ENCODE results near the gene SLC25A10. TPM values are rescaled to one million over a fixed set of nuclear protein-coding genes. Genes with fewer than 3 reads are reported as not detected.

Gene SLC25A10
- total and polyA plus RNA-seq, 10 of the 15 experiments (the other 5 are each of a cell fraction or from before 2014, with no cell fraction given), result 0.11 to 72.7 (median 22.3) TPM

DNA sequence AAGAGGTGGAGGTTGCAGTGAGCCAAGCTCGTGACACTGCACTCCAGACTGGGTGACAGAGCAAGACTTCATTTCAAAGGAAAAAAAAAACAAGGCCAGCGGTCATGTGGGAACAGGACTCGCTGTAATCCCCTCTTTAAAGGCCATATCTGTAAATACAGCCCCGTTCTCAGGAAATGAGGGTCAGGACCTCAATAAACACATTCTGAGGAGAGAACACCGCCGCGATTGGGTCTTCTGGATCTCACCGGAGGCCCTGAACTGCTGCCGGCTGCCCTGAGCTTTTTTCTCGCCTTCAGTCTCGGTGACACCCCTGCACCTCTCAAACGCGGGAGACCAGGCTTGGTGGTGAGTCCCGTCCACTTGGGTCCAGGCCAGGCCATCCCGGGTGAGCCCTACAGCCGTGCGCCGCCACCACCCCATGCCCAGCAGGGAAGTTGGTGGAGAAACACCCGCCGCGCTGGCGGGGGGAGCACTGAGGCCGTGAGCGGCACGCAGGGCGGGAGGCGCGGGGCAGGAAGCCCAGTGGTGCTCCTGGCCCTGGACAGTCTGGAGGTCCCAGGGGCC lies 28.4 kb downstream of the SLC25A10 start:
- ChIA-PET POLR2A (no interaction called here), SMC1A (ENCODE audit: uncharacterized antibody, unreplicated experiment) (no interaction called here), RAD21 (ENCODE audit: unreplicated experiment) (no interaction called here), CTCF (no interaction called here)
- 30% methylated on average over 28 of the region's 28 CpGs for WGBS (ENCODE audit: insufficient coverage, insufficient replicate concordance, low lambda C conversion rate, missing lambda C conversion rate)
- BruUV-seq (replicated peaks), result no TSS peak
- intact Hi-C loops (cut with micrococcal nuclease; ENCODE audit: unreplicated experiment) (no loop called here), in situ Hi-C loops (cut with MboI) (no loop called here)
- H3K9ac ChIP-seq (ENCODE audit: control insufficient read depth, insufficient read depth, low read length), result no peak overlapping the region
- no peak overlapping the region for H3K4me2 ChIP-seq (ENCODE audit: control insufficient read depth, insufficient read depth)
- no peaks in the 10 kb centered on the region; a peak in 1 of 4 replicates for H3K27me3 ChIP-seq (replicated peaks in 1 of 2; ENCODE audit: control insufficient read depth in 2 of 2, insufficient read depth in 2 of 2, low read length in 1 of 2)
- ATAC-seq, result peak; percentile 15; the same call in 1 of the 3 replicates
- no peak for FAIRE-seq
- no peak for DNase-seq (ENCODE audit: low read depth, low spot score)
- H3K4me3 ChIP-seq, result no peak overlapping the region
- no peak overlapping the region for H3K27ac ChIP-seq (ENCODE audit: control insufficient read depth, insufficient read depth)
- no peaks in the 10 kb centered on the region for H3K9me3 ChIP-seq (replicated peaks; ENCODE audit: control insufficient read depth, insufficient read depth, low read length)
- H4K20me1 ChIP-seq (ENCODE audit: control insufficient read depth, insufficient read depth), result no peaks in the 10 kb centered on the region
- H3K4me1 ChIP-seq (ENCODE audit: control insufficient read depth, insufficient read depth, low read length), result peaks cover under 1% of the 10 kb centered on the region; the same call in 1 of the 2 replicates
- H3K36me3 ChIP-seq (ENCODE audit: control insufficient read depth in 2 of 2, insufficient read depth in 2 of 2, low read length in 1 of 2), result no peaks in the 10 kb centered on the region
- H3K79me2 ChIP-seq (ENCODE audit: control insufficient read depth, insufficient read depth, low read length), result no peaks in the 10 kb centered on the region
- no peak overlapping the region for H2AFZ ChIP-seq (ENCODE audit: control insufficient read depth, low read depth, low read length)
- TF ChIP-seq NRF1 (conservative IDR thresholded peaks at IDR 0.05; ENCODE audit: low read depth, low read length) (no peak), SMAD5 (IDR thresholded peaks at IDR 0.05; ENCODE audit: low read depth) (no peak), ASH2L (IDR thresholded peaks at IDR 0.05; ENCODE audit: borderline replicate concordance, low read depth) (no peak), YY1 (IDR thresholded peaks at IDR 0.05; ENCODE audit: low read depth, low read length) (no peak), RFX5 (IDR thresholded peaks at IDR 0.05; ENCODE audit: low read depth, low read length) (no peak), CHD2 (IDR thresholded peaks at IDR 0.05; ENCODE audit: borderline replicate concordance, low read depth, low read length) (no peak), MYB (IDR thresholded peaks at IDR 0.05; ENCODE audit: borderline replicate concordance, low read depth, low read length) (no peak), ETV6 (conservative IDR thresholded peaks at IDR 0.05 in 1 of 2, IDR thresholded peaks at IDR 0.05 in 1 of 2; ENCODE audit: borderline replicate concordance in 1 of 2, low read depth in 1 of 2) (no peak), NFXL1 (IDR thresholded peaks at IDR 0.05; ENCODE audit: borderline replicate concordance) (no peak), NR2F1 (conservative IDR thresholded peaks at IDR 0.05) (no peak)
- TF ChIP-seq, protein P1, sequence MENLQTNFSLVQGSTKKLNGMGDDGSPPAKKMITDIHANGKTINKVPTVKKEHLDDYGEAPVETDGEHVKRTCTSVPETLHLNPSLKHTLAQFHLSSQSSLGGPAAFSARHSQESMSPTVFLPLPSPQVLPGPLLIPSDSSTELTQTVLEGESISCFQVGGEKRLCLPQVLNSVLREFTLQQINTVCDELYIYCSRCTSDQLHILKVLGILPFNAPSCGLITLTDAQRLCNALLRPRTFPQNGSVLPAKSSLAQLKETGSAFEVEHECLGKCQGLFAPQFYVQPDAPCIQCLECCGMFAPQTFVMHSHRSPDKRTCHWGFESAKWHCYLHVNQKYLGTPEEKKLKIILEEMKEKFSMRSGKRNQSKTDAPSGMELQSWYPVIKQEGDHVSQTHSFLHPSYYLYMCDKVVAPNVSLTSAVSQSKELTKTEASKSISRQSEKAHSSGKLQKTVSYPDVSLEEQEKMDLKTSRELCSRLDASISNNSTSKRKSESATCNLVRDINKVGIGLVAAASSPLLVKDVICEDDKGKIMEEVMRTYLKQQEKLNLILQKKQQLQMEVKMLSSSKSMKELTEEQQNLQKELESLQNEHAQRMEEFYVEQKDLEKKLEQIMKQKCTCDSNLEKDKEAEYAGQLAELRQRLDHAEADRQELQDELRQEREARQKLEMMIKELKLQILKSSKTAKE (IDR thresholded peaks at IDR 0.05; ENCODE audit: low read depth, poor library complexity, severe bottlenecking), result no peak
- TF ChIP-seq, protein P2, sequence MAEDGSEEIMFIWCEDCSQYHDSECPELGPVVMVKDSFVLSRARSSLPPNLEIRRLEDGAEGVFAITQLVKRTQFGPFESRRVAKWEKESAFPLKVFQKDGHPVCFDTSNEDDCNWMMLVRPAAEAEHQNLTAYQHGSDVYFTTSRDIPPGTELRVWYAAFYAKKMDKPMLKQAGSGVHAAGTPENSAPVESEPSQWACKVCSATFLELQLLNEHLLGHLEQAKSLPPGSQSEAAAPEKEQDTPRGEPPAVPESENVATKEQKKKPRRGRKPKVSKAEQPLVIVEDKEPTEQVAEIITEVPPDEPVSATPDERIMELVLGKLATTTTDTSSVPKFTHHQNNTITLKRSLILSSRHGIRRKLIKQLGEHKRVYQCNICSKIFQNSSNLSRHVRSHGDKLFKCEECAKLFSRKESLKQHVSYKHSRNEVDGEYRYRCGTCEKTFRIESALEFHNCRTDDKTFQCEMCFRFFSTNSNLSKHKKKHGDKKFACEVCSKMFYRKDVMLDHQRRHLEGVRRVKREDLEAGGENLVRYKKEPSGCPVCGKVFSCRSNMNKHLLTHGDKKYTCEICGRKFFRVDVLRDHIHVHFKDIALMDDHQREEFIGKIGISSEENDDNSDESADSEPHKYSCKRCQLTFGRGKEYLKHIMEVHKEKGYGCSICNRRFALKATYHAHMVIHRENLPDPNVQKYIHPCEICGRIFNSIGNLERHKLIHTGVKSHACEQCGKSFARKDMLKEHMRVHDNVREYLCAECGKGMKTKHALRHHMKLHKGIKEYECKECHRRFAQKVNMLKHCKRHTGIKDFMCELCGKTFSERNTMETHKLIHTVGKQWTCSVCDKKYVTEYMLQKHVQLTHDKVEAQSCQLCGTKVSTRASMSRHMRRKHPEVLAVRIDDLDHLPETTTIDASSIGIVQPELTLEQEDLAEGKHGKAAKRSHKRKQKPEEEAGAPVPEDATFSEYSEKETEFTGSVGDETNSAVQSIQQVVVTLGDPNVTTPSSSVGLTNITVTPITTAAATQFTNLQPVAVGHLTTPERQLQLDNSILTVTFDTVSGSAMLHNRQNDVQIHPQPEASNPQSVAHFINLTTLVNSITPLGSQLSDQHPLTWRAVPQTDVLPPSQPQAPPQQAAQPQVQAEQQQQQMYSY (CRISPR knock-in tag; IDR thresholded peaks at IDR 0.05), result no peak
- TF ChIP-seq, protein P3, sequence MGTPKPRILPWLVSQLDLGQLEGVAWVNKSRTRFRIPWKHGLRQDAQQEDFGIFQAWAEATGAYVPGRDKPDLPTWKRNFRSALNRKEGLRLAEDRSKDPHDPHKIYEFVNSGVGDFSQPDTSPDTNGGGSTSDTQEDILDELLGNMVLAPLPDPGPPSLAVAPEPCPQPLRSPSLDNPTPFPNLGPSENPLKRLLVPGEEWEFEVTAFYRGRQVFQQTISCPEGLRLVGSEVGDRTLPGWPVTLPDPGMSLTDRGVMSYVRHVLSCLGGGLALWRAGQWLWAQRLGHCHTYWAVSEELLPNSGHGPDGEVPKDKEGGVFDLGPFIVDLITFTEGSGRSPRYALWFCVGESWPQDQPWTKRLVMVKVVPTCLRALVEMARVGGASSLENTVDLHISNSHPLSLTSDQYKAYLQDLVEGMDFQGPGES (IDR thresholded peaks at IDR 0.05), result no peak
- TF ChIP-seq, protein P4, sequence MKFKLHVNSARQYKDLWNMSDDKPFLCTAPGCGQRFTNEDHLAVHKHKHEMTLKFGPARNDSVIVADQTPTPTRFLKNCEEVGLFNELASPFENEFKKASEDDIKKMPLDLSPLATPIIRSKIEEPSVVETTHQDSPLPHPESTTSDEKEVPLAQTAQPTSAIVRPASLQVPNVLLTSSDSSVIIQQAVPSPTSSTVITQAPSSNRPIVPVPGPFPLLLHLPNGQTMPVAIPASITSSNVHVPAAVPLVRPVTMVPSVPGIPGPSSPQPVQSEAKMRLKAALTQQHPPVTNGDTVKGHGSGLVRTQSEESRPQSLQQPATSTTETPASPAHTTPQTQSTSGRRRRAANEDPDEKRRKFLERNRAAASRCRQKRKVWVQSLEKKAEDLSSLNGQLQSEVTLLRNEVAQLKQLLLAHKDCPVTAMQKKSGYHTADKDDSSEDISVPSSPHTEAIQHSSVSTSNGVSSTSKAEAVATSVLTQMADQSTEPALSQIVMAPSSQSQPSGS (IDR thresholded peaks at IDR 0.05; ENCODE audit: low read length), result no peak
- TF ChIP-seq, protein P5, sequence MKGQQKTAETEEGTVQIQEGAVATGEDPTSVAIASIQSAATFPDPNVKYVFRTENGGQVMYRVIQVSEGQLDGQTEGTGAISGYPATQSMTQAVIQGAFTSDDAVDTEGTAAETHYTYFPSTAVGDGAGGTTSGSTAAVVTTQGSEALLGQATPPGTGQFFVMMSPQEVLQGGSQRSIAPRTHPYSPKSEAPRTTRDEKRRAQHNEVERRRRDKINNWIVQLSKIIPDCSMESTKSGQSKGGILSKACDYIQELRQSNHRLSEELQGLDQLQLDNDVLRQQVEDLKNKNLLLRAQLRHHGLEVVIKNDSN (IDR thresholded peaks at IDR 0.05; ENCODE audit: borderline replicate concordance, extremely low read length, insufficient read depth, low read depth, low read length), result no peak

Measured in GM12878 (cell line).